IMR-90 (cell line): ENCODE measurements around the gene DCLK1. TPM values are rescaled to one million over a fixed set of nuclear protein-coding genes. Genes with fewer than 3 reads are reported as not detected.

Source experiments
- ATAC-seq: fragments of 200-7000 bp; cut with Tn5 transposase; 2 replicates; pipeline ENCODE4 v1.9.1; 2020; ENCODE audit warnings: low read depth, mild to moderate bottlenecking, moderate library complexity
- BruUV-seq: library from RNA; stranded (reverse); fragments of 400-500 nt; replicated peaks from 2 replicates; lab custom pipeline; 2021; lab: Mats Ljungman, UMichigan
- CTCF ChIA-PET: fragments of 300-600 bp; formaldehyde crosslinking; extraction: SDS; loops from one replicate; lab custom pipeline; 2021; ENCODE audit warnings: antibody characterized with exemption; lab: Yijun Ruan, JAX
- POLR2A ChIA-PET: fragments of 300-600 bp; sonication (Branson Sonifier 250); formaldehyde crosslinking; loops from one replicate; lab custom pipeline; 2022; ENCODE audit warnings: antibody characterized with exemption; ENCODE audit not compliant: unreplicated experiment; lab: Charles Lee
- DNase-seq: peaks from one replicate; pipeline ENCODE4 v3.0.0; 2013
- H2AFZ ChIP-seq: replicated peaks from 2 replicates; pipeline ENCODE3; 2013; ENCODE audit warnings: low read length, mild to moderate bottlenecking; ENCODE audit not compliant: poor library complexity
- H2AK5ac ChIP-seq: 2 replicates; pipeline ENCODE4 v1.6.1; 2013; ENCODE audit warnings: low read depth, low read length, inconsistent platforms
- H2AK9ac ChIP-seq: replicated peaks from 2 replicates; pipeline ENCODE3; 2013; ENCODE audit warnings: mild to moderate bottlenecking, low read depth, low read length, moderate library complexity; ENCODE audit not compliant: poor library complexity
- H2BK120ac ChIP-seq: 2 replicates; pipeline ENCODE4 v1.6.1; 2013; ENCODE audit warnings: low read depth, low read length, inconsistent platforms
- H2BK15ac ChIP-seq: 3 replicates; pipeline ENCODE4 v1.6.1; 2013; ENCODE audit warnings: low read depth, low read length, inconsistent platforms
- H2BK20ac ChIP-seq: 2 replicates; pipeline ENCODE4 v1.6.1; 2013; ENCODE audit warnings: low read depth, mild to moderate bottlenecking, inconsistent platforms, low read length, moderate library complexity
- H2BK5ac ChIP-seq: 2 replicates; pipeline ENCODE4 v1.6.1; 2013; ENCODE audit warnings: mild to moderate bottlenecking, low read depth, low read length, inconsistent platforms; ENCODE audit not compliant: poor library complexity, severe bottlenecking
- H3K14ac ChIP-seq: replicated peaks from 2 replicates; pipeline ENCODE4 v1.6.1; 2013; ENCODE audit warnings: low read depth, low read length, inconsistent platforms
- H3K18ac ChIP-seq: 2 replicates; pipeline ENCODE4 v1.6.1; 2013; ENCODE audit warnings: low read depth, low read length, control low read depth
- H3K23ac ChIP-seq: 2 replicates; pipeline ENCODE4 v1.6.1; 2013; ENCODE audit warnings: low read depth, low read length, inconsistent platforms
- H3K27ac ChIP-seq: 2 replicates; pipeline ENCODE4 v1.5.1; 2013; ENCODE audit warnings: mild to moderate bottlenecking, control low read depth, low read length; ENCODE audit not compliant: insufficient read depth
- H3K27me3 ChIP-seq: 2 replicates; pipeline ENCODE4 v1.6.1; 2013; ENCODE audit warnings: low read length; ENCODE audit not compliant: control insufficient read depth, insufficient read depth
- H3K36me3 ChIP-seq: 2 replicates; pipeline ENCODE4 v1.6.1; 2013; ENCODE audit warnings: low read length, mixed read lengths; ENCODE audit not compliant: control insufficient read depth, insufficient read depth
- H3K4ac ChIP-seq: 2 replicates; pipeline ENCODE4 v1.6.1; 2013; ENCODE audit warnings: low read depth, low read length, inconsistent platforms
- H3K4me1 ChIP-seq: 2 replicates; pipeline ENCODE4 v1.6.1; 2013; ENCODE audit warnings: low read length, mixed read lengths; ENCODE audit not compliant: control insufficient read depth, insufficient read depth
- H3K4me2 ChIP-seq: 2 replicates; pipeline ENCODE4 v1.6.1; 2013; ENCODE audit warnings: low read depth, mild to moderate bottlenecking, control low read depth, low read length, moderate library complexity
- H3K4me3 ChIP-seq: 2 replicates; pipeline ENCODE4 v1.5.1; 2013; ENCODE audit warnings: low read depth, mild to moderate bottlenecking, control low read depth, low read length, moderate library complexity; ENCODE audit not compliant: insufficient read depth
- H3K56ac ChIP-seq: 2 replicates; pipeline ENCODE4 v1.6.1; 2013; ENCODE audit warnings: low read length, inconsistent platforms; ENCODE audit not compliant: insufficient read depth; ENCODE audit errors: extremely low read depth
- H3K79me1 ChIP-seq, 2 experiments: 2 replicates each; pipeline ENCODE4 v1.6.1; 2013; ENCODE audit warnings: low read length in 2 of 2, inconsistent platforms in 1 of 2, low read depth in 1 of 2
- H3K9ac ChIP-seq: 2 replicates; pipeline ENCODE4 v1.6.1; 2013; ENCODE audit warnings: low read depth, low read length, control low read depth
- H3K9me1 ChIP-seq: 2 replicates; pipeline ENCODE4 v1.6.1; 2013; ENCODE audit warnings: low read length, inconsistent platforms; ENCODE audit not compliant: insufficient read depth
- H3K9me3 ChIP-seq: 2 replicates; pipeline ENCODE4 v1.6.1; 2013; ENCODE audit warnings: low read length; ENCODE audit not compliant: control insufficient read depth, insufficient read depth
- H4K20me1 ChIP-seq: 2 replicates; pipeline ENCODE4 v1.6.1; 2013; ENCODE audit warnings: low read length, inconsistent platforms; ENCODE audit not compliant: insufficient read depth
- H4K5ac ChIP-seq: 2 replicates; pipeline ENCODE4 v1.6.1; 2013; ENCODE audit warnings: mild to moderate bottlenecking, low read depth, low read length, control low read depth
- H4K8ac ChIP-seq, 2 experiments: 2 replicates each; pipeline ENCODE4 v1.6.1; 2013; ENCODE audit warnings: low read depth in 2 of 2, low read length in 2 of 2, control low read depth in 1 of 2, inconsistent platforms in 1 of 2
- H4K91ac ChIP-seq: 2 replicates; pipeline ENCODE4 v1.6.1; 2013; ENCODE audit warnings: low read depth, low read length, inconsistent platforms; ENCODE audit not compliant: insufficient read depth
- CEBPB ChIP-seq: IDR thresholded peaks from 2 replicates; pipeline ENCODE4 v1.6.1; 2012; ENCODE audit warnings: low read depth, low read length, improper control_type of control experiment
- FOS ChIP-seq: fragments of 150-350 bp; IDR thresholded peaks from 2 replicates; pipeline ENCODE4 v1.6.1; 2016; ENCODE audit warnings: low read depth, low read length
- MAZ ChIP-seq: IDR thresholded peaks from 2 replicates; pipeline ENCODE4 v1.6.1; 2012; ENCODE audit warnings: low read depth, mild to moderate bottlenecking, low read length, improper control_type of control experiment, moderate library complexity, borderline replicate concordance
- MXI1 ChIP-seq: IDR thresholded peaks from 2 replicates; pipeline ENCODE4 v1.6.1; 2012; ENCODE audit warnings: low read depth, mild to moderate bottlenecking, low read length, moderate library complexity, borderline replicate concordance
- POLR2A ChIP-seq: IDR thresholded peaks from 2 replicates; pipeline ENCODE4 v1.6.1; 2012; ENCODE audit warnings: mild to moderate bottlenecking, low read depth, low read length
- RCOR1 ChIP-seq: IDR thresholded peaks from 2 replicates; pipeline ENCODE4 v1.6.1; 2012; ENCODE audit warnings: mild to moderate bottlenecking, low read length, improper control_type of control experiment; ENCODE audit not compliant: insufficient replicate concordance
- RFX5 ChIP-seq: IDR thresholded peaks from 2 replicates; pipeline ENCODE4 v1.8.0; 2012; ENCODE audit warnings: low read depth, mild to moderate bottlenecking, low read length, moderate library complexity
- WGBS, 2 experiments: methylation state at CpG; one replicate each; pipeline versions ENCODE4 v1.1.5 to v1.1.7; 2013; ENCODE audit warnings: missing lambda C conversion rate in 2 of 2; ENCODE audit not compliant: insufficient read length in 1 of 2; ENCODE audit errors: extremely low coverage in 2 of 2; 5-methylcytosine and 5-hydroxymethylcytosine counted together
- dilution Hi-C: fragments of 300-500 bp; cut with HindIII; formaldehyde crosslinking; loops from one replicate; pipeline ENCODE4 v1.14.3; 2018; ENCODE audit warnings: low sequenced_read_pairs; ENCODE audit not compliant: unreplicated experiment
- in situ Hi-C: fragments of 300-500 bp; cut with MboI; formaldehyde crosslinking; loops from 3 replicates; pipeline ENCODE4 v1.14.3; 2019; ENCODE audit warnings: low sequenced_read_pairs, inconsistent platforms, mixed read lengths
- intact Hi-C: fragments of 100-400 bp; cut with micrococcal nuclease; formaldehyde crosslinking; loops from 2 replicates; pipeline ENCODE4 v1.10.0; 2022
- polyA plus RNA-seq, 3 experiments: library from polyadenylated mRNA; depleted of rRNA; stranded (reverse); fragments of >200 nt; gene quantifications; 2 replicates each; pipeline ENCODE4 v1.2.3, GENCODE V29; 2012; ENCODE audit warnings: low replicate concordance in 1 of 3
- total RNA-seq: library from RNA; depleted of rRNA; stranded (reverse); fragments of >200 nt; gene quantifications from 2 replicates; pipeline ENCODE4 v1.2.3, GENCODE V29; 2012
- TF ChIP-seq, protein P1 (sequence below): conservative IDR thresholded peaks from 2 replicates; pipeline ENCODE4 v1.5.1; 2012; ENCODE audit warnings: mild to moderate bottlenecking, low read depth, low read length, improper control_type of control experiment
- TF ChIP-seq, protein P2 (sequence below): fragments of 150-350 bp; IDR thresholded peaks from 2 replicates; pipeline ENCODE4 v1.6.1; 2016; ENCODE audit warnings: low read depth, mild to moderate bottlenecking, low read length, moderate library complexity, borderline replicate concordance
- TF ChIP-seq, protein P3 (sequence below): fragments of 150-350 bp; IDR thresholded peaks from 2 replicates; pipeline ENCODE4 v1.6.1; 2017; ENCODE audit warnings: mild to moderate bottlenecking, antibody characterized with exemption, low read length, low read depth

Gene DCLK1
- total and polyA plus RNA-seq, 2 of the 4 experiments (the other 2 are of a cell fraction): under 0.01 to 0.02 TPM

DNA sequence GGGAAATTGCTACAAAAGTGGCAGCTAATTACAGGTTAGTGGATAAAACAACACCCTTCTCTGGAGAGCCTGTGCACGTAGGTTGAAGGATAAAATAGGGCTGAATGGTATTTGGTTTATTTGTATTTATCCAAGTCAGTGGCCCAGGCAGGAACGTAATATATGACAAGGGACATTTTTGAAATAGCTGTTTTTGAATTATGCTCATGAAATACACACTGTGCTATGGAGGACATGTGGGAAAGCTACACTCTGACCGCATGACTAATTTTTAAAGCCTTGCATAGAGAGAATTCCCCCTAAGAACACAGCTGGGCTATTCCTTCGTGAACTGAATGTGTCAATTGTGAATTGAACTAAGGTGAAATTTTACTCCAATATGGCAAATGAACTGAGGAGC, 362.6 kb downstream of the DCLK1 start:
- Histone ChIP-seq H3K27ac (no peak overlapping the region), H4K8ac (no peak overlapping the region; a peak in 1 of 4 replicates), H2BK5ac (peak overlapping the region; percentile 77), H3K36me3 (no peaks in the 10 kb centered on the region), H3K23ac (no peak overlapping the region), H2BK15ac (no peak overlapping the region), H3K9ac (no peak overlapping the region), H3K27me3 (no peaks in the 10 kb centered on the region), H3K4me3 (no peak overlapping the region), H3K4ac (no peak overlapping the region), H2AFZ (no peak overlapping the region), H3K9me1 (peaks cover 14% of the 10 kb centered on the region), H3K9me3 (no peaks in the 10 kb centered on the region), H2BK120ac (peak overlapping the region; percentile 85; the same call in 1 of the 2 replicates), H3K4me1 (peaks cover 10% of the 10 kb centered on the region), H3K4me2 (no peak overlapping the region), H3K56ac (no peak overlapping the region), H3K79me1 (no peaks in the 10 kb centered on the region), H2AK9ac (no peak overlapping the region), H4K5ac (no peak overlapping the region), H4K20me1 (no peaks in the 10 kb centered on the region), H3K18ac (no peak overlapping the region), H4K91ac (no peak overlapping the region), H2BK20ac (peak overlapping the region; percentile 79; the same call in 1 of the 2 replicates), H3K14ac (no peak overlapping the region), H2AK5ac (no peak overlapping the region)
- TF ChIP-seq CEBPB (no peak), FOS (no peak), MAZ (no peak), MXI1 (no peak), RFX5 (no peak), POLR2A (no peak), RCOR1 (no peak)
- TF ChIP-seq, protein P1, sequence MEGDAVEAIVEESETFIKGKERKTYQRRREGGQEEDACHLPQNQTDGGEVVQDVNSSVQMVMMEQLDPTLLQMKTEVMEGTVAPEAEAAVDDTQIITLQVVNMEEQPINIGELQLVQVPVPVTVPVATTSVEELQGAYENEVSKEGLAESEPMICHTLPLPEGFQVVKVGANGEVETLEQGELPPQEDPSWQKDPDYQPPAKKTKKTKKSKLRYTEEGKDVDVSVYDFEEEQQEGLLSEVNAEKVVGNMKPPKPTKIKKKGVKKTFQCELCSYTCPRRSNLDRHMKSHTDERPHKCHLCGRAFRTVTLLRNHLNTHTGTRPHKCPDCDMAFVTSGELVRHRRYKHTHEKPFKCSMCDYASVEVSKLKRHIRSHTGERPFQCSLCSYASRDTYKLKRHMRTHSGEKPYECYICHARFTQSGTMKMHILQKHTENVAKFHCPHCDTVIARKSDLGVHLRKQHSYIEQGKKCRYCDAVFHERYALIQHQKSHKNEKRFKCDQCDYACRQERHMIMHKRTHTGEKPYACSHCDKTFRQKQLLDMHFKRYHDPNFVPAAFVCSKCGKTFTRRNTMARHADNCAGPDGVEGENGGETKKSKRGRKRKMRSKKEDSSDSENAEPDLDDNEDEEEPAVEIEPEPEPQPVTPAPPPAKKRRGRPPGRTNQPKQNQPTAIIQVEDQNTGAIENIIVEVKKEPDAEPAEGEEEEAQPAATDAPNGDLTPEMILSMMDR: no peak
- TF ChIP-seq, protein P2, sequence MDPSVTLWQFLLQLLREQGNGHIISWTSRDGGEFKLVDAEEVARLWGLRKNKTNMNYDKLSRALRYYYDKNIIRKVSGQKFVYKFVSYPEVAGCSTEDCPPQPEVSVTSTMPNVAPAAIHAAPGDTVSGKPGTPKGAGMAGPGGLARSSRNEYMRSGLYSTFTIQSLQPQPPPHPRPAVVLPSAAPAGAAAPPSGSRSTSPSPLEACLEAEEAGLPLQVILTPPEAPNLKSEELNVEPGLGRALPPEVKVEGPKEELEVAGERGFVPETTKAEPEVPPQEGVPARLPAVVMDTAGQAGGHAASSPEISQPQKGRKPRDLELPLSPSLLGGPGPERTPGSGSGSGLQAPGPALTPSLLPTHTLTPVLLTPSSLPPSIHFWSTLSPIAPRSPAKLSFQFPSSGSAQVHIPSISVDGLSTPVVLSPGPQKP: no peak
- TF ChIP-seq, protein P3, sequence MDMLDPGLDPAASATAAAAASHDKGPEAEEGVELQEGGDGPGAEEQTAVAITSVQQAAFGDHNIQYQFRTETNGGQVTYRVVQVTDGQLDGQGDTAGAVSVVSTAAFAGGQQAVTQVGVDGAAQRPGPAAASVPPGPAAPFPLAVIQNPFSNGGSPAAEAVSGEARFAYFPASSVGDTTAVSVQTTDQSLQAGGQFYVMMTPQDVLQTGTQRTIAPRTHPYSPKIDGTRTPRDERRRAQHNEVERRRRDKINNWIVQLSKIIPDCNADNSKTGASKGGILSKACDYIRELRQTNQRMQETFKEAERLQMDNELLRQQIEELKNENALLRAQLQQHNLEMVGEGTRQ: no peak
- no TSS peak for BruUV-seq
- ATAC-seq (peak; percentile 18), DNase-seq (peak; percentile 76)
- in situ Hi-C loops (no loop called here), dilution Hi-C loops (no loop called here), intact Hi-C loops (no loop called here)
- 47% methylated on average over 2 of the region's 4 CpGs; no CpG with 5 or more reads in 1 of the 2 experiments for WGBS, 2 experiments
- ChIA-PET POLR2A (no interaction called here), CTCF (interaction anchor here (0.6 kb wide), 1 partner anchor 55 kb away, joined by 4 read pairs; no protein-coding TSS in a partner anchor)
